A549 (cell line): ENCODE results near the gene ITGB7. TPM values are rescaled to one million over a fixed set of nuclear protein-coding genes. Genes with fewer than 3 reads are reported as not detected.

ENCODE experiments used
- ATAC-seq, 2 experiments: fragments of 200-7000 bp in 1 of 2; fragments of >200 bp in 1 of 2; cut with Nextera tagmentation in 1 of 2; cut with Tn5 transposase in 1 of 2; 3 replicates each; pipeline versions ENCODE4 v1.8.0 to v1.9.1; 2018 to 2020; ENCODE audit warnings: mild to moderate bottlenecking in 1 of 2, moderate library complexity in 1 of 2
- CTCF ChIA-PET: fragments of 300-600 bp; sonication (Branson Sonifier 250); formaldehyde crosslinking; extraction: SDS; loops from one replicate; lab custom pipeline; 2021; ENCODE audit warnings: antibody characterized with exemption, inconsistent platforms; lab: Yijun Ruan, JAX
- POLR2A ChIA-PET: fragments of 350-600 bp; formaldehyde crosslinking; extraction: SDS; loops from one replicate; lab custom pipeline; 2021; ENCODE audit warnings: antibody characterized with exemption, inconsistent platforms; lab: Yijun Ruan, JAX
- DNase-seq, 2 experiments: peaks; one replicate each; pipeline versions ENCODE4 v3.0.0 to v3.0.0-alpha.2; 2011 to 2016; ENCODE audit warnings: low read depth in 1 of 2, low spot score in 1 of 2
- FAIRE-seq: peaks from 2 replicates; lab custom pipeline; 2011; peaks lifted over from hg19 to GRCh38; lab: Jason Lieb, UNC
- H3K27ac ChIP-seq, 2 experiments: fragments of >200 bp; sonication (Bioruptor Twin); formaldehyde crosslinking; 3 replicates each; pipeline ENCODE4 v1.5.1; 2016 to 2017
- H3K4me1 ChIP-seq: fragments of >200 bp; sonication (Bioruptor Twin); formaldehyde crosslinking; 3 replicates; pipeline ENCODE4 v1.6.1; 2016
- H3K4me2 ChIP-seq: fragments of >200 bp; sonication (Bioruptor Twin); formaldehyde crosslinking; 3 replicates; pipeline ENCODE4 v1.6.1; 2016
- H3K4me3 ChIP-seq: fragments of >200 bp; sonication (Bioruptor Twin); formaldehyde crosslinking; 3 replicates; pipeline ENCODE4 v1.5.1; 2016
- H3K9me3 ChIP-seq: fragments of >200 bp; sonication (Bioruptor Twin); formaldehyde crosslinking; 3 replicates; pipeline ENCODE4 v1.6.1; 2016
- EP300 ChIP-seq, 2 experiments: fragments of >200 bp; sonication (Bioruptor Twin); formaldehyde crosslinking; IDR thresholded peaks; 2 replicates in 1 of 2; 3 replicates in 1 of 2; pipeline ENCODE4 v1.6.1; 2016 to 2017
- ESRRA ChIP-seq: fragments of 150-350 bp; IDR thresholded peaks from 2 replicates; pipeline ENCODE4 v1.6.1; 2014; ENCODE audit warnings: mild to moderate bottlenecking, low read length, borderline replicate concordance
- JUN ChIP-seq, 2 experiments: fragments of >200 bp; sonication (Bioruptor Twin); formaldehyde crosslinking; IDR thresholded peaks; 2 replicates in 1 of 2; 3 replicates in 1 of 2; pipeline ENCODE4 v1.6.1; 2016 to 2017
- JUNB ChIP-seq: fragments of >200 bp; sonication (Bioruptor Twin); formaldehyde crosslinking; IDR thresholded peaks from 2 replicates; pipeline ENCODE4 v1.6.1; 2016
- MYC ChIP-seq: IDR thresholded peaks from 2 replicates; pipeline ENCODE4 v1.6.1; 2012; ENCODE audit warnings: mild to moderate bottlenecking, inconsistent platforms, low read length, improper control_type of control experiment, borderline replicate concordance
- RAD21 ChIP-seq, 2 experiments: fragments of >200 bp in 1 of 2; sonication (Bioruptor Twin) in 1 of 2; formaldehyde crosslinking in 1 of 2; IDR thresholded peaks in 1 of 2; conservative IDR thresholded peaks in 1 of 2; 2 replicates in 1 of 2; 3 replicates in 1 of 2; pipeline ENCODE4 v1.6.1; 2012 to 2018; ENCODE audit warnings: inconsistent platforms in 1 of 2
- SMC3 ChIP-seq: fragments of >200 bp; sonication (Bioruptor Twin); formaldehyde crosslinking; IDR thresholded peaks from 3 replicates; pipeline ENCODE4 v1.6.1; 2018; ENCODE audit warnings: inconsistent platforms
- ZSCAN20 ChIP-seq: fragments of 250-450 bp; sonication (Bioruptor Pico); IDR thresholded peaks from 2 replicates; pipeline ENCODE4 v1.8.0; 2022; ENCODE audit warnings: mild to moderate bottlenecking, moderate library complexity
- WGBS: methylation state at CpG from one replicate; pipeline ENCODE4 v1.1.6; 2017; ENCODE audit errors: missing lambda C conversion rate; 5-methylcytosine and 5-hydroxymethylcytosine counted together
- polyA plus RNA-seq, 4 experiments: library from polyadenylated mRNA; depleted of rRNA in 3 of 4; stranded (reverse); fragments of >200 nt; fragmentation: RNase III in 1 of 4; extraction: RNeasy Plus Mini Kit Qiagen cat#74134 plus additional on column Dnase treatment in 1 of 4; gene quantifications; 2 replicates in 3 of 4; 3 replicates in 1 of 4; pipeline ENCODE4 v1.2.3, GENCODE V29; 2011 to 2017
- TF ChIP-seq, protein P1 (sequence below): fragments of >200 bp; sonication (Bioruptor Twin); formaldehyde crosslinking; IDR thresholded peaks from 3 replicates; pipeline ENCODE4 v1.5.1; 2016
- TF ChIP-seq, protein P2 (sequence below): fragments of 200-600 bp; sonication (generic); IDR thresholded peaks from 2 replicates; pipeline ENCODE4 v1.6.1; 2016; ENCODE audit warnings: antibody characterized with exemption, mild to moderate bottlenecking, moderate library complexity
- TF ChIP-seq, protein P3 (sequence below): fragments of 250-450 bp; sonication (Bioruptor Pico); IDR thresholded peaks from 2 replicates; pipeline ENCODE4 v1.5.0; 2020; ENCODE audit warnings: low read depth, mild to moderate bottlenecking, moderate library complexity

The ITGB7 gene
- polyA plus RNA-seq, 2 of the 4 experiments (the other 2 are of a cell fraction) = 0.54 to 0.56 TPM

DNA sequence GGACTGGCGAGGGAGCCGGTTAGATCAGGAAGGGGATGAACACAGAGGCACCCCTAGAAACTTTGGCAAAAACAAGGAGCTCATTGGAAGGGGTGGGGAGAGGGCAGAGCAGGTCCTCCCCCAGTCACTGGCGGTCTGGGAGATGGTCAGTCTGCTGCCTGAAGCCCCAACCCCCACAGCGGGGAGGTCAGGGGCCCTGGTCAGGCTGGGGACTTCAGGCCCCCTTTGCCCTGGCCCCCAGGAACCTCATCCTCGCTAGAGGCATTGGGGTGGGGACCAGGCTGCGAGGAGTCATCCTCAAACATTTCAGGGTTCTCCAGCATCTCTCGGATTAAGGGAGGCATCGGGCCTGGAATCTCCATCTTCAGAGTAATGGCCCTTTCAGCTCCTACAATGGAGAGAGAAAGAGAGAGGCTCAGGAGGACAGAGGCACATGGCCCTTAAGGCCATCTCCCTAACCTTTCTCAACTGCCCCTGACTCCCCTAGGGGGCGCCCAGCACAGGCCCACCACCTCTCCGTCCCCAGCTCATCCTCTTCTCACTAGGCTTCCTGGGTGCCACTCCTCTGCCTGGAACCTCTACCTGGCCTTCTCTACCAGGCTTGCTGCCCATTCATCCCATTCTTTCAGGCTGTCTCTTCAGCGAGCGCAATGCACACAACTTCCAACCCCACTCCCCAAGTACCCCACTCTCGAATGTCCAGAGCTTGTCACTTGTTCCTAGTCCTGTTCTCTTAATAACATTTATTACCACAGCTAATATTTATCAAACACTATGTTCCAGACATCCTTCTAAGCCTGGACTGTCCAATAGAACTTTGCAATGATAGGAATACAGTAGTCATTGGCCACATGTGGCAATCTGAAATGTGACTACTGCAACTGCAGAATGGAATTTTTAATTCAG is 4.7 kb upstream of the ITGB7 start:
- DNase-seq = peak in 1 of 2 experiments; percentile 48
- CTCF ChIA-PET = interaction anchor here (0.5 to 33.2 kb wide), 27 partner anchors 9 to 297 kb away, joined by 3 to 1046 read pairs (median 7); partner anchors contain the start of genes AAAS, CSAD, ESPL1 and MYG1
- no peak for TF ChIP-seq ZSCAN20 (CRISPR knock-in tag)
- TF ChIP-seq RAD21 (conservative IDR thresholded peaks at IDR 0.05 in 1 of 2, IDR thresholded peaks at IDR 0.05 in 1 of 2) = peak in 1 of 2 experiments; percentile 54; a peak in 3 of 5 replicates
- 0 out of 3 replicates have a peak, but pooled peaks have one; percentile 15 for TF ChIP-seq SMC3
- TF ChIP-seq, protein P1, sequence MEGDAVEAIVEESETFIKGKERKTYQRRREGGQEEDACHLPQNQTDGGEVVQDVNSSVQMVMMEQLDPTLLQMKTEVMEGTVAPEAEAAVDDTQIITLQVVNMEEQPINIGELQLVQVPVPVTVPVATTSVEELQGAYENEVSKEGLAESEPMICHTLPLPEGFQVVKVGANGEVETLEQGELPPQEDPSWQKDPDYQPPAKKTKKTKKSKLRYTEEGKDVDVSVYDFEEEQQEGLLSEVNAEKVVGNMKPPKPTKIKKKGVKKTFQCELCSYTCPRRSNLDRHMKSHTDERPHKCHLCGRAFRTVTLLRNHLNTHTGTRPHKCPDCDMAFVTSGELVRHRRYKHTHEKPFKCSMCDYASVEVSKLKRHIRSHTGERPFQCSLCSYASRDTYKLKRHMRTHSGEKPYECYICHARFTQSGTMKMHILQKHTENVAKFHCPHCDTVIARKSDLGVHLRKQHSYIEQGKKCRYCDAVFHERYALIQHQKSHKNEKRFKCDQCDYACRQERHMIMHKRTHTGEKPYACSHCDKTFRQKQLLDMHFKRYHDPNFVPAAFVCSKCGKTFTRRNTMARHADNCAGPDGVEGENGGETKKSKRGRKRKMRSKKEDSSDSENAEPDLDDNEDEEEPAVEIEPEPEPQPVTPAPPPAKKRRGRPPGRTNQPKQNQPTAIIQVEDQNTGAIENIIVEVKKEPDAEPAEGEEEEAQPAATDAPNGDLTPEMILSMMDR = peak; percentile 55
- TF ChIP-seq, all 56 proteins: peak for 3
- FAIRE-seq (no peak), ATAC-seq (peak in 1 of 2 experiments; percentile 57; a peak in 3 of 6 replicates)
- 78% methylated on average over 13 of the region's 13 CpGs for WGBS
- POLR2A ChIA-PET = interaction anchor here (0.6 to 1.2 kb wide), 2 partner anchors 14 to 110 kb away, joined by 3 read pairs; partner anchors contain the start of gene AAAS
- H3K9me3 ChIP-seq = no peaks in the 10 kb centered on the region
- no peak overlapping the region for H3K4me2 ChIP-seq
- H3K4me1 ChIP-seq = peaks cover 5% of the 10 kb centered on the region; the same call in 2 of the 3 replicates
- no peak overlapping the region for H3K27ac ChIP-seq
- H3K4me3 ChIP-seq = no peak overlapping the region

DNA sequence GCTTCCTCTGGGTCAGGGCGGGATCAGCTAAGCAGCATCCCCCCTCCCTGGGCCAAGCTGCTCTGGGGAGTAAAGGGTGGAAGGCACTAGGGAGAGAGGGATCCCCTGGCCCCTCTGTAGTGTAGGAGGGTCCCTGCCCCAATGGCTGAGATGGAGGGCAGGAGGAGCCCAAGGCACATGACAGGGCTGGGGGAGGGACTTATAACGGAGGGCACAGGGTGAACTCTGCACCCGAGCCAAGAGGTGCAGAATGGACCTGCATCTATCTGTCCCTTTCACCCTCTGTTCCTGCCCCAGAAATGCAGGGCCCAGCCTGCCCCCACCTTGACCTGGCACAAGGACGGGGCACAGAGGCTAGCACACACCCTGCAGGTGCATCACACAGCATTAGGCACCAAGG is 3.8 kb upstream of the ITGB7 start:
- ATAC-seq (no peak), DNase-seq (no peak), FAIRE-seq (no peak)
- Histone ChIP-seq H3K4me1 (no peaks in the 10 kb centered on the region), H3K27ac (no peak overlapping the region), H3K4me3 (no peak overlapping the region), H3K4me2 (no peak overlapping the region), H3K9me3 (no peaks in the 10 kb centered on the region)
- POLR2A ChIA-PET = no interaction called here
- CTCF ChIA-PET = interaction anchor here (1.1 to 33.2 kb wide), 14 partner anchors 9 to 145 kb away, joined by 3 to 1046 read pairs (median 79); partner anchors contain the start of genes AAAS, CSAD, ESPL1 and MYG1
- WGBS = 86% methylated on average over 4 of the region's 4 CpGs
- no peak for TF ChIP-seq JUN (IDR thresholded peaks at IDR 0.05)
- TF ChIP-seq MYC = no peak
- TF ChIP-seq JUNB = no peak
- TF ChIP-seq EP300 (IDR thresholded peaks at IDR 0.05) = no peak
- no peak for TF ChIP-seq ESRRA
- TF ChIP-seq, protein P2, sequence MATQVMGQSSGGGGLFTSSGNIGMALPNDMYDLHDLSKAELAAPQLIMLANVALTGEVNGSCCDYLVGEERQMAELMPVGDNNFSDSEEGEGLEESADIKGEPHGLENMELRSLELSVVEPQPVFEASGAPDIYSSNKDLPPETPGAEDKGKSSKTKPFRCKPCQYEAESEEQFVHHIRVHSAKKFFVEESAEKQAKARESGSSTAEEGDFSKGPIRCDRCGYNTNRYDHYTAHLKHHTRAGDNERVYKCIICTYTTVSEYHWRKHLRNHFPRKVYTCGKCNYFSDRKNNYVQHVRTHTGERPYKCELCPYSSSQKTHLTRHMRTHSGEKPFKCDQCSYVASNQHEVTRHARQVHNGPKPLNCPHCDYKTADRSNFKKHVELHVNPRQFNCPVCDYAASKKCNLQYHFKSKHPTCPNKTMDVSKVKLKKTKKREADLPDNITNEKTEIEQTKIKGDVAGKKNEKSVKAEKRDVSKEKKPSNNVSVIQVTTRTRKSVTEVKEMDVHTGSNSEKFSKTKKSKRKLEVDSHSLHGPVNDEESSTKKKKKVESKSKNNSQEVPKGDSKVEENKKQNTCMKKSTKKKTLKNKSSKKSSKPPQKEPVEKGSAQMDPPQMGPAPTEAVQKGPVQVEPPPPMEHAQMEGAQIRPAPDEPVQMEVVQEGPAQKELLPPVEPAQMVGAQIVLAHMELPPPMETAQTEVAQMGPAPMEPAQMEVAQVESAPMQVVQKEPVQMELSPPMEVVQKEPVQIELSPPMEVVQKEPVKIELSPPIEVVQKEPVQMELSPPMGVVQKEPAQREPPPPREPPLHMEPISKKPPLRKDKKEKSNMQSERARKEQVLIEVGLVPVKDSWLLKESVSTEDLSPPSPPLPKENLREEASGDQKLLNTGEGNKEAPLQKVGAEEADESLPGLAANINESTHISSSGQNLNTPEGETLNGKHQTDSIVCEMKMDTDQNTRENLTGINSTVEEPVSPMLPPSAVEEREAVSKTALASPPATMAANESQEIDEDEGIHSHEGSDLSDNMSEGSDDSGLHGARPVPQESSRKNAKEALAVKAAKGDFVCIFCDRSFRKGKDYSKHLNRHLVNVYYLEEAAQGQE = no peak
- TF ChIP-seq, protein P3, sequence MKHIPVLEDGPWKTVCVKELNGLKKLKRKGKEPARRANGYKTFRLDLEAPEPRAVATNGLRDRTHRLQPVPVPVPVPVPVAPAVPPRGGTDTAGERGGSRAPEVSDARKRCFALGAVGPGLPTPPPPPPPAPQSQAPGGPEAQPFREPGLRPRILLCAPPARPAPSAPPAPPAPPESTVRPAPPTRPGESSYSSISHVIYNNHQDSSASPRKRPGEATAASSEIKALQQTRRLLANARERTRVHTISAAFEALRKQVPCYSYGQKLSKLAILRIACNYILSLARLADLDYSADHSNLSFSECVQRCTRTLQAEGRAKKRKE (CRISPR knock-in tag) = no peak
- TF ChIP-seq, protein P1 = no peak
